GM10847 (cell line): ENCODE data around the gene DAGLA.

Experiments
- POLR2A ChIP-seq: IDR thresholded peaks from 2 replicates; pipeline ENCODE4 v1.6.1; 2011; ENCODE audit not compliant: insufficient read length; ENCODE audit errors: extremely low read depth

The DAGLA gene

GRCh38 chr11:61656347-61657077, 23.7 kb upstream of the DAGLA start:
- no peak for TF ChIP-seq POLR2A

- no peak for TF ChIP-seq POLR2A
These were observed 22.5 kb upstream of the DAGLA start for GRCh38 chr11:61657566-61658290.

GRCh38 chr11:61659413-61660196, 20.6 kb upstream of the DAGLA start:
- no peak for TF ChIP-seq POLR2A

- no peak for TF ChIP-seq POLR2A
These were observed 13.4 kb upstream of the DAGLA start for GRCh38 chr11:61666684-61667297.

GRCh38 chr11:61667684-61668305, 12.4 kb upstream of the DAGLA start:
- TF ChIP-seq POLR2A = no peak

GRCh38 chr11:61669417-61669816, 10.8 kb upstream of the DAGLA start:
- no peak for TF ChIP-seq POLR2A

GRCh38 chr11:61670626-61671025, 9.6 kb upstream of the DAGLA start:
- no peak for TF ChIP-seq POLR2A

- TF ChIP-seq POLR2A = no peak
These were observed 8.7 kb upstream of the DAGLA start for GRCh38 chr11:61671527-61671926.

- TF ChIP-seq POLR2A = no peak
These were observed 4.4 kb upstream of the DAGLA start for GRCh38 chr11:61675826-61676225.

- TF ChIP-seq POLR2A = no peak
These were observed 895 bp upstream of the DAGLA start for GRCh38 chr11:61679296-61679695.

- no peak for TF ChIP-seq POLR2A
These were observed 531 bp downstream of the DAGLA start for GRCh38 chr11:61680622-61681221.

GRCh38 chr11:61682093-61682732, 2.0 kb downstream of the DAGLA start:
- TF ChIP-seq POLR2A = no peak

- no peak for TF ChIP-seq POLR2A
These were observed 2.9 kb downstream of the DAGLA start for GRCh38 chr11:61682906-61683675.
